Dermis blood vessel endothelial cell (primary cell): ENCODE results near the gene UBE2QL1. TPM values are rescaled to one million over a fixed set of nuclear protein-coding genes. Genes with fewer than 3 reads are reported as not detected.
A peak's percentile ranks its signal among the peaks of the same experiment; 100 is the strongest.

Experiments used
- DNase-seq: peaks from one replicate; pipeline ENCODE4 v3.0.0; 2010
- total RNA-seq: library from RNA; depleted of rRNA; stranded (reverse); fragments of >200 nt; gene quantifications from 2 replicates; pipeline ENCODE4 v1.2.3, GENCODE V29; 2014

Gene UBE2QL1
- total RNA-seq, 1 donor from 2014 or later, result under 0.01 TPM

- DNase-seq, result no peak
Observed at GRCh38 chr5:6480133-6481051, 31.7 kb downstream of the UBE2QL1 start.

- no peak for DNase-seq
Observed at GRCh38 chr5:6482735-6483134, 34.1 kb downstream of the UBE2QL1 start.

DNA sequence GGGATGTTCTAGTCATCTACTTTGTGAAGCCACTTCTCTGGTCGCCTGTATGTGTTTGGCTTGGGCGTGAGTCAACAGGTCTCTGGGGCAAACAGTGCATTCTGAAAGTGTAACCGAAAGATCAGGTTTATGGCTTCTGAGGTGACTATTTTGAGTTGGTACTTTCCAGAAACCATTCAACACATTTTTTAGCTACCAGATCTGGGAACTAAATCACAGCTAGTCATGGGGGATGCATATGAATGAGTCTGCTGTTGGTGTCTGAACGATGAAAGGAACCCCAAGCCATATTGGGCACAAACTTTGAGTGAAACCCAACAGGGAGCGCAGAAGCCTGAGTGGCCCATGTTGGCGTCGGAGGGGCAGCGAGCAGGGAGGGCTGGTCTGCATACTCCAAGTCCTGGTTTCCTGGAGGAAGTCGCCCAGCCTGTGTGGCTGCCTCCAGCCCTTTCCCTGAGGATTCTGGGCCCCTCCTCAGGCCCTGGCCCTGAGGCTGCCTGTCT lies 35.3 kb downstream of the UBE2QL1 start:
- DNase-seq, result no peak

DNA sequence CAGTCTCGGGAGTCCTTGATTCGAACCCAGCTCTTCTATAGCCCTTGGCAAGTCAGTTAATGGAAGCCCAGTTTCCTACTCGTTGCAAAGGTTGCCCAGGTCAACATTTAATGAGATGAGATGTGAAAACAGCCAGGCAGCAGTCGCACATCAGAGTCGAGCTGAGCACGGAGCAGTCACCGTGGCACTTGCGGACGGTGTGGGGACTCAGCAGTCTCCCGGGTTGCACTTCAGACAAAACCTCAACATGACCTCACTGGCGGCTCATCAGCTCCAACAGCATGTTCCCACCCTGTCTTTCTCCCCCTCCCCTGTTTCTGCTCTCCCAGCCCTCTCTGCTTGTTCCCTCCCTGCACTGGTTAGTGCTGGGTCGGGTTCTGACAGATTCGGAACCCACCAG lies 35.8 kb downstream of the UBE2QL1 start:
- no peak for DNase-seq

- DNase-seq, result no peak
Observed at GRCh38 chr5:6484899-6485298, 36.2 kb downstream of the UBE2QL1 start.

GRCh38 chr5:6485441-6485840 lies 36.8 kb downstream of the UBE2QL1 start:
- DNase-seq, result no peak

DNA sequence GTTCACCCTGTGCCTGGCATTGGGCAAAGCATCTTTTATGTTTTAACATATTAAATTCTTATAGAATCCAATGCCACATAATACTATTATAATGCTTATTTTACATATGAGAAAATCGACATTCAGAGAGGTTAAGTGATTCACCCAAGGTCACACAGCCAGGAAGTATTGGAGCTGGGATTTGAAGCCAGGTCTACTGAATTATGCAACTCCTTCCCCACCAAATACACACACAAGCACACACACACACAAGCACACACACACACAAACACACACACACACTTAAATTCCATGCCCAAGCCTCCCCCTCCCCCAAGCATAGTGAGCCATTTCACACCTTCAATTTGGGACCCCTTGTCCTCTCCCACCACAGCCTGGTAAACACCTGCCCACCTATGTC lies 37.4 kb downstream of the UBE2QL1 start:
- no peak for DNase-seq

- DNase-seq, result no peak
Observed at GRCh38 chr5:6487081-6487480, 38.4 kb downstream of the UBE2QL1 start.

DNA sequence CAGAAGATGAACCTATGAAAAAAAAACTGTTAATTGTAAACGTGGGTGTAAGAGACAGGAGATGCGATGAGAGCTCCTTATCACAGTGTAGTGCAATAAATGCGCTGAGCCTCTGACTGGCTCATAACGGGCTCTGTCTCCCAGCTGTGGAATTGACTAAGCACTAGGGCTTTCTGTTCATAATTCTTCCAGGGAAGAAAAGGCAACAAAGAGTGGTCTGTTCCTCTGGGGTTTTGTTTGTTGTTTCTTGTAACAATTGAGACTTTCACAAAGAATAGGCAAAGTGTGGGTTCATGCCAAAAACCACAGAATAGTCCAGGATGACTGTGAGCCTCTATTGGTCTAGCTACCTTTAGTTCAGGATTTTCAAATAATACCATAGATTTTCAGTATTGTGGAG lies 39.4 kb downstream of the UBE2QL1 start:
- DNase-seq, result peak; percentile 1

- no peak for DNase-seq
Observed at GRCh38 chr5:6489643-6490185, 41.1 kb downstream of the UBE2QL1 start.

- DNase-seq, result no peak
Observed at GRCh38 chr5:6490246-6490645, 41.6 kb downstream of the UBE2QL1 start.

GRCh38 chr5:6490693-6491092 lies 42.0 kb downstream of the UBE2QL1 start:
- DNase-seq, result no peak

GRCh38 chr5:6491196-6491918 lies 42.7 kb downstream of the UBE2QL1 start:
- DNase-seq, result no peak

GRCh38 chr5:6491919-6492290 lies 43.2 kb downstream of the UBE2QL1 start:
- DNase-seq, result no peak

DNA sequence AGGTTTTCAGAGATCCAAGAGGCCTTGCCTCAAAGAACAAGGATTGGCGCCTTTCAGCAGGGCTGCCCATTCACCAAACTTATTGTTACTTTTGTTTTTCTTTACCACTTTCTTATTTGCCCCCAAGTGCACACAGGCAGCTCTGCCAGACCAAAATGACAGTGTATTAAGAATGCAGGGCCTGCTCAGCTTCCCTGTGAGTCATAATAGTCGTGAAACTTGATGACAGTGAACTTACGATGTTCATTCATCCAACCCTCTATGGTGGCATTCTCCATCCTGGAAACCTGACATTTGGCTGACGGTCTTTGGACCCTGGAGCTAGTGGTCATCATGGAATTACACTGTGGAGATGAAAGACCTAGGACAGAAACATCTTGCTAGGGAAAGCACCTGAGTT lies 44.3 kb downstream of the UBE2QL1 start:
- no peak for DNase-seq

DNA sequence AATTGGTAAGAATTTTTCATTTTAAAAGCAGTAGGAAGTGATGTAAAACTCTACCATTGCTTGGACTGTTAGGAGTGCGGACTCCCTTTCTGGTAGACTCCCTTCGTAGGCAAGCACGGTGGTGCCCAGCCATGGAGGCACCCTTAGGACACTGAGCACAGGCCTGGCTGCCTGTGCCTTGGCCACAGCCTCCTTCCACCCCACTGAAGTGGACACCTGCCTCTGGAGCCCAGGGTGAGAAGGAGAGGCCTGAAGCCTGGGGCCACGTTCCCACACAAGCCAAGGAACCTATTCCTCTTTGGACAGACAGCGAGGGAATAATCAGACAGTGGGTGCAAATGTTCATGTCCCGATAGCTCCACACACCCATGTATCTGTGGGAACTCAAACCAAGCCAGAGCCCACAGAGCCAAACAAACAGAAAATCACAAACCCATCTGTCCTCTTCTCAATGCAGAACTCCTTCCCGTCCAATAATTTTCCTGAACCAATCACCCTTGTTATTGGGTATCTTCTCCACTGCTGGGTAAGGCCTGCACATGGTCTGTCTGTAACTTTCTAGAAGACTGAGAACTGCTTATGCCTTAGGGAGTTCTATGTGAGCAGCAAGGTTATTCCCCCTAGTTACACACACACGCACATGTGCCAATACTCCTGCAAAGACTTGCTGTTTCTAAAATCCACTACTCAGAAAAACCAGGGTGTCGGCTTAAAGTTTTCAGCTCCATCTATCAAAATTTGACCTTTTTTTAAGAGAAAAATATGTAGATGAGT lies 45.2 kb downstream of the UBE2QL1 start:
- no peak for DNase-seq

GRCh38 chr5:6494939-6495338 lies 46.3 kb downstream of the UBE2QL1 start:
- DNase-seq, result no peak

DNA sequence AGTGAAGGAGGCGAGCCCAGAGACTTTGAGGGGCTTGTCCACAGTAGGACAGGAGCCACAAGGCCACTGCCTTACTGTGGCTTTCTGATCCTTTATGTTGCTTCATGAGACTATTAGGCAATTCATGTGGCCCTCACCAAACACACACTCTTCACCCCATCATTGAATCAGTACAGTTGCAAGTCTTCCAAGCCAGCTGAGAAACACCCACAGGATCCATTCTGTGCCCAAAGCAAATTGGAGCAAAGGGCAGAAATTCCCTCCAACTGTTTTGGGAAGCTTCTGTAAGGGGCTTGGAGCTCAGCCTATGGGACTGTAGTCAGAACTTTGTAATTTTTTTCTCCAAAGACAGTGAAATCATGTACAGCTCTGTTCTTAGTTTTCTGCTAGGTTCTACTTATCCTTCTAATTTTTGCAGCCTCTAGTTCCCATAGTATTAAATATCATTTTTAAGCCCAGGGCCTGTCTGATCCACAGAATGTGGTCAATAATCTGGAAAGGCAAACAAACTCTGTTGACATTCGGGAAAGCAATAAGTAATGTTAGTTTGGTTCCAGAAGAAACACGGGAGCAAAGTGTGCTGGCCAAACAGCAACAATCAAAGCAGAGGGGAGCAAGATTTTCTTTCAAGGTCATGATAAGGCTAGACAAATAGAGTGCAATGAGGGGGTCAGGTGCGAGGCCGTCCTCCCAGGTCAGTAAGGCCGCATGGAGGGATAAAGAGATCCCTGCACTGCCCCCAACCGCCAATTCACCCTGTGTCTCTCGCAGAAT lies 47.0 kb downstream of the UBE2QL1 start:
- DNase-seq, result no peak

DNA sequence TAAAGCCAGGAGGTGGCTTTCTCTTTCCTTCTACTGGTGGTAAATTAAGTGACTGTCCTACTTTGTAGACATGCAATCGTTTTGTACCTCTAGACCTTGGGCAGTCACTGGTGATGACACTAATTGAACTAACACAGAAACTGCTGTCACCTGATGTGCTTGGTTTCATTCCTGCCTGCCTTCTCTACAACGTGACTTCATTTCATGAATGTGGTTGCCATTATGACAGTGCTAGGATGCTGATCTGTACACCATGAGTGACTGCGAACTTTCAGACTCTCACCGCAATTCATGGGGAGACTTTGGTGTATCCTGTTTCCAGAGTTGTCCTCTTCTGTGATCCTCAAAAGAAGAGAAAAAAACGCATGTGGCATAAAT lies 47.5 kb downstream of the UBE2QL1 start:
- no peak for DNase-seq

DNA sequence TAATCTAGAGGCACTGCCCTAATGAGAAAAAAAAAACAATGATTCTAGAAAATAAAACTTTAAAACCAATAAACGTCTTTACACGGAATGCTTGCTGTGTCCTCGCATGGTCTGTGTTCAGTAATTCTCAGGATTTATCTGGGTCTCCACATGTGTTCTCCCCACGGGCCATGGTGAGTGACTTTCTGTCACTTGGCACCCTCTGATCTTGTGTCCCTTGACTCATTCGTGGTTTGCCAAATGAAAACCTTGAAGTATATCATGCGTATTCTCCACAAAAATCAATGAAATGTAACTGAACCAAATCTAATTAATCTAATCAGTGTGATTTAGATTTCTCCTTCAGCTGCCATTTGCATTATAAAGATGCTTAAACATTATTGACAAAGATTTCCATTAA lies 48.0 kb downstream of the UBE2QL1 start:
- DNase-seq, result no peak

DNA sequence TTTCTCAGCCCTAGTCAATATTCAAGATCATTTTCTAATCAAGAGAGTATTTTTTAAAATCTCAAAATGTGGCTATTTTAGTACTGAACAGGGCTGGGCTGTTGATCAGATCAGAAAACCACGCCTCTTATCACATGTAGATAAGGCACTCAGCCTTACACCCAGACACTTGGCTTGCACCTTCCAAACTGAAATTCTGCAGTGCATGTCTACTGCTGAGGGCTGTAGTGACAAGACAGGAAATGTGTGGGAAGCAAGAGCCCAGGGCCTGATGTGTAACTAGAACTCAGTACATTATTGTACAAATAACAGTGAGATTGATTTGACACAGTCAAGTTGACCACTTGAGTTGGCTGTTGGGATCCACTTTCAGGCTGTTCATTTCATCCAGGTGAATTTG lies 48.6 kb downstream of the UBE2QL1 start:
- no peak for DNase-seq

- no peak for DNase-seq
Observed at GRCh38 chr5:6498968-6499367, 50.3 kb downstream of the UBE2QL1 start.
